Measurements from ENCODE around the gene RCBTB1. TPM values are rescaled to one million over a fixed set of nuclear protein-coding genes. Genes with fewer than 3 reads are reported as not detected.

Gene RCBTB1
- total RNA-seq, 4 donors from 2014 or later = 5.6 to 10.7 (median 8.1) TPM

DNA sequence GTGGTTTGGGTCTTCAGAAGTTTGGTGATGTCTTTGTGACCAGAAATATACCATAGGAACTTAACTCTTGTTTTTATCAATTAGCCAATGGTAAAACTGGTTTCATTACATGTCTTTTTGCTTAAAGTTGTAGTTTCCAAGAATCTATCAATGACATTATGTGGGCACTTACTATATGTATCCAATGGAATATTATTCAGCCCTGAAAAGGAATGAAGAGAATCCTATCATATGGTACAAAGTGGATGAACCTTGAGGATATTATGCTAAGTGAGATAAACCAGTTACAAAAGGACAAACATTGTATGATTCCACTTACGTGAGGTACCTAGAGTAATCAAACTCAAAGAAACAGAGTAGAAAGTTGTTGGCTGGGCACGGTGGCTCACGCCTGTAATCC is 26.4 kb downstream of the RCBTB1 start:
- H3K9me3 ChIP-seq = no peaks in the 10 kb centered on the region
- no peak overlapping the region for H3K27ac ChIP-seq
- DNase-seq = no peak
- TF ChIP-seq POLR2A (IDR thresholded peaks at IDR 0.05) = no peak
- no peak for TF ChIP-seq CTCF (IDR thresholded peaks at IDR 0.05)
- H3K4me1 ChIP-seq = peaks cover 0 to 9% (median 0%) of the 10 kb centered on the region in 4 donors
- H3K27me3 ChIP-seq = no peaks in the 10 kb centered on the region
- peaks cover 0 to 21% (median 0%) of the 10 kb centered on the region in 3 donors for H3K36me3 ChIP-seq
- no peak overlapping the region for H3K4me3 ChIP-seq

DNA sequence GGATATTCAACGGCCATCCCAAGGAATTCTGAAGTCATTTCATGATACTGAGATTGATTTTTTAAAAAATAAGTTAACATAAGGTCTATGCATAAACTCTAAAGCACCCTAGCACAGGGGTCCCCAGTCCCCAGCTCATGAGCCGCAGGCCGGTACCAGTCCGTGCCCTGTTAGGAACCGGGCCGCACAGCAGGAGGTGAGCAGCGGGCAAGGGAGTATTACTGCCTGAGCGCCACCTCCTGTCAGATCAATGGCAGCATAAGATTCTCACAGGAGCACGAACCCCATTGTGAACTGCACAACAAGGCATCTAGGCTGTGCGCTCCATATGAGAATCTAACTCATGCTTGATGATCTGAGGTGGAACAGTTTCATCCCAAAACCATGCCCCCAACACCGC is 31.0 kb downstream of the RCBTB1 start:
- Histone ChIP-seq H3K36me3 (peaks cover 0 to 19% (median 0%) of the 10 kb centered on the region in 3 donors), H3K4me1 (no peaks in the 10 kb centered on the region), H3K27me3 (no peaks in the 10 kb centered on the region), H3K9me3 (no peaks in the 10 kb centered on the region), H3K27ac (no peak overlapping the region), H3K4me3 (no peak overlapping the region)
- TF ChIP-seq POLR2A (IDR thresholded peaks at IDR 0.05) (no peak), CTCF (IDR thresholded peaks at IDR 0.05) (no peak)
- no peak for DNase-seq

DNA sequence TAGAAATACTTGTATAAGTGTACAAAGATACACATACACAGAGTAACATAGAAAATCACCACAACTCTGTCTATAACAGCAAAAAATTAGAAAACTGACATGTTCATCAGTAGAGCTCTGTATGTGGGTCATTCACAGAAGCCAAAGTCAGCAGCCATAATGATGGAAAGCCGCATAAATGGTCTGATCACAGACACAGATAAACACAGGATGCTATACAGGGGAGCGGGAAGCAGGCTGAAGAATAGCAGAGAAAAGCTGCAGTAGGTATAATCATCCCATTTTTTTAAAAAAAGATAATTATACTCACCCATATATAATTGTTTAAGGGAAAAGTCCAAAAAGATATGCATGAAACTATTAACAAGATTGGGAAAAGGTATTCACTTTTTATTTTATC is 31.5 kb downstream of the RCBTB1 start:
- DNase-seq = no peak
- Histone ChIP-seq H3K4me1 (no peaks in the 10 kb centered on the region), H3K4me3 (no peak overlapping the region), H3K9me3 (no peaks in the 10 kb centered on the region), H3K27ac (no peak overlapping the region), H3K27me3 (no peaks in the 10 kb centered on the region), H3K36me3 (peaks cover 0 to 15% (median 0%) of the 10 kb centered on the region in 3 donors)
- TF ChIP-seq CTCF (IDR thresholded peaks at IDR 0.05) = no peak
- no peak for TF ChIP-seq POLR2A (IDR thresholded peaks at IDR 0.05)

DNA sequence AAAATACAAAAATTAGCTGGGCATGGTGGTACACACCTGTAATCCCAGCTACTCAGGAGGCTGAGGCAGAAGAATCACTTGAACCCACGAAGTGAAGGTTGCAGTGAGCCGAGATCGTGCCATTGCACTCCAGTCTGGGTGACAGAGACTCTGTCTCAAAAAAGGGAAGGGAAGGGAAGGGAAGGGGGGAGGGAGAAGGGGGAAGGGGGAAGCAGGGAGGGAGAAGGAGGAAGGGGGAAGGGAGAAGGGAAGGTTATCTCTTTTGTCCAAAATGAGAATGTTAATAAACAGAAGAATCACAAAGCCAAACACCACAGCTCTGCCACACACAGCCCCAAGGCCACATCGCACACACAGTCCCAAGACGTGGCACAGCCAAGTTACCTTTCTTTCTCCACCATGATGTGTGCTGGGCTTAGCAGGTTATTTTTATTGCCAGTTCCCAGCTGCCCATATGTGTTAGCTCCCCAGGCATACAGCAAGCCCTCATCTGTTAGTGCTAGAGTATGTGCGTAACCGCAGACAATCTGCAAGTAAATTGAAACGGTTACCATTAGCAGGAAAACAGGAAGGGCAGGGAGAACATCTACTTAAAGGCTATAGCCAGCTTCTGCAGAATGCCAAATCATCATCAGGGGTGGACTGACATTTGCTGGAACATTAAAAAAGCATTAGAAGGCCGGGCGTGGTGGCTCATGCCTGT is 34.3 kb downstream of the RCBTB1 start:
- Histone ChIP-seq H3K4me1 (no peaks in the 10 kb centered on the region), H3K27me3 (no peaks in the 10 kb centered on the region), H3K36me3 (peaks cover 0 to 16% (median 0%) of the 10 kb centered on the region in 3 donors), H3K27ac (no peak overlapping the region), H3K4me3 (no peak overlapping the region), H3K9me3 (no peaks in the 10 kb centered on the region)
- DNase-seq = no peak
- TF ChIP-seq CTCF (IDR thresholded peaks at IDR 0.05) = no peak
- no peak for TF ChIP-seq POLR2A (IDR thresholded peaks at IDR 0.05)

- Histone ChIP-seq H3K27me3 (no peaks in the 10 kb centered on the region), H3K9me3 (no peaks in the 10 kb centered on the region), H3K27ac (no peak overlapping the region), H3K36me3 (peaks cover 0 to 28% (median 0%) of the 10 kb centered on the region in 3 donors), H3K4me3 (no peak overlapping the region), H3K4me1 (no peaks in the 10 kb centered on the region)
- no peak for TF ChIP-seq POLR2A (IDR thresholded peaks at IDR 0.05)
- TF ChIP-seq CTCF (IDR thresholded peaks at IDR 0.05) = no peak
- no peak for DNase-seq
Observed at GRCh38 chr13:49549289-49549688, 36.1 kb downstream of the RCBTB1 start.
